ENCODE results near the gene ROR1.

ROR1 gene

DNA sequence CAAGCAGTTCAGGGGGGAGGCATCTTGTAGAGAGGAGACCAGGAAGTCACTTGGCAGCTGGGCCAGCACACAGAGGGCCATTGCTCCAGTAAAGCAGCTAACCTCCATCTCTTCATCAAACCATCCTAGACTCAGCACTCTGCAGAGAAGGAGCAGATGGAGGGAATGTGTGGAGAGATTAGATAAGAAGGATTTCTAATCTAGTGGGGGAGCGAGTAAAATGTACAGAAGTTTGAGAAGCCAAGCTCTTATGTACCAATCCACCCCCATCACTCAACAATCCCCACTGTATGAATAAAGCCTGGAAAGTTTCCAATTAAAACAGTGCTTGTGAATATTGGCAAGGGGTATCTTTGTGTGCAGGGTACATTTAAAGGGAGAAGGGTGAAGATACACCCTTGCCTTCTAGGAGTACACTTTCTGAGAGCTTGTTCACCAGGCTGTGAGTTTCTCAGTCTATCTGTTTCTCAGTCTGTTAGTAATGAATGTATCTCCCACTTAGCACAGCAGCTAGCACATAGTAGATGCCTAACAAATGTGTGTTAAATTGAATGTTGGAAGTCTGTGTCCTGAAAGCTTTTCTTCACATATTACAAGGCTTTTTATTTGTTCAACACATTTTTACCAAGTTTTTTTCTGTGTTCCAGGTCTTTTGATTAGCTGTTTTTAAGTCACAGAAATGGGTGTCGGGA, 286.9 kb downstream of the ROR1 start:
- no peak for DNase-seq (ENCODE audit: low spot score)

DNA sequence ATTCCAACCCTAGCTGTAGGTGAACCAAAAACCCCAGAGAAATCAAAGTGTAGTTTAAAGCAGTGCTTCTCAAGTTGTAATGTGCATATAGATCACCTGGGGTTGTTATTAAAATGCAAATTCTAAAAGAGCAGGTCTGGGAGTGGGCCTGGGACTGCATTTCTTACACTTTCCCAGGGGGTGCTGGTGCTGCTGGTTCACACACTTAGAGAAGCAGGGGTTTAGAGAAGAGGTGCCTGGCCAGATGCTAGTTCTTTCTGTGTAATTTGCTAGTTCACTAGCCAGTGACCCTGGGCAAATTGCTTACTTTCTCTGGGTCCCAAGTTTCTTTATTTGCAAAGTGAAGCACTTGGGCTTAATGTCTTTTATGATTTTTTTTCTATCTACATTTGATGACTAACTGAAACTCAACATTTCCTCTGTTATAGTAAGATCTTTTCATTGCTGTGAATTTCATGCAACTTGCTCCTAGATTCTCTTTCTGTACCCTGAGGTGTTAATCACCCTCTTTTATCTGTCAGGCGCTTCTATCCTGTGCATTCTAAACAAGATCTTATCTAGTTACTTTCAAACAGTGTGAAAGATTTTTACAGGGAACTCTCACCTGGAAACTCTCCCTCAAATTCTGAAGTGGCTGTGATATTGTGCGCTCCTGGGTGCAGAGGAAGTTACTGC, 287.8 kb downstream of the ROR1 start:
- DNase-seq (ENCODE audit: low spot score), result no peak

DNA sequence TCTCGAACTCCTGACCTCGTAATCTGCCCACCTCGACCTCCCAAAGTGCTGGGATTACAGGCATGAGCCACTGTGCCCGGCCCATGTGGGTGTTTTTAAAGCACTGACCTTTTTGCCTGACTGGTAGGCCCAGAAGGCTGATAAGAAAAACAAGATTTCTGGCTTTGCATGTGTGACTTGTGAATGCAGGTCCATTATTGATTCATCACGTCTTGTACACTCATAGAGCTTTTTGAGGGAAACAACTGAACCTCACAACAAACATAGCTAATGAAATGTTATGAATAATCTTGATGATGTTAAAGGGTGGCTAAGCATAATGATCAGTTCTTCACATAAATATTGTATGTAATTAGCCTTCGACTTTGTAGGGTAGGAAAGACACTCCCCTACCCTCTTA, 288.7 kb downstream of the ROR1 start:
- no peak for DNase-seq (ENCODE audit: low spot score)

DNA sequence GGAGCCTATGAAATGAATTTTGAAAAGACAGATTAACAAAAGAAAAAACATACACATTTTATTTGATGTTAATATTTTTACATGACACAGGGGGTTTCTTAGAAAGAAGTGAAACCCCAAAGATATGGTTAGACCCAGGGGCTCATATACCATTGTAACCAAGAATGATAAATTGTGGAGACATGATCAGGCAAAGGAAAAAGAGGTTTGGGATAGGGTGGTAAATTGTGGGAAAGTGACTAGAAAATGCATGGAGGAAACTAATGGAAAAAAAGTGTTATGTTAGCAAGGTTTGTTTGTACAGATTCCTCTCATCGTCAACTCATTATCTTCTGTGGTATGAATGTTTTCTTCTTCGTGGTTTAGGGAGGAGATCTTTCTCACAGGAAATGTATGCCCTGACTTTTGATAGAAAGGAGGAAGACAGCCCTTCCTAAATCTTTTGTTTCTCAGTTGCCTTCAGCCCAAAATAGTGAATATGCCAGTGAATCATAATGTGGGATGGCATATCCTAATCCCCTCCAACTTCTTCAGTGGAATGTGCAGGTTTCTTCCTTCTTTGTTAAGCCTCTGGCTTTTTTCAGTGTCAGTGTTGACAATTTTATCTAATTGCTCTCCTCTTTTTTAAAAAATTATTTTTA, 289.2 kb downstream of the ROR1 start:
- no peak for DNase-seq (ENCODE audit: low spot score)

DNA sequence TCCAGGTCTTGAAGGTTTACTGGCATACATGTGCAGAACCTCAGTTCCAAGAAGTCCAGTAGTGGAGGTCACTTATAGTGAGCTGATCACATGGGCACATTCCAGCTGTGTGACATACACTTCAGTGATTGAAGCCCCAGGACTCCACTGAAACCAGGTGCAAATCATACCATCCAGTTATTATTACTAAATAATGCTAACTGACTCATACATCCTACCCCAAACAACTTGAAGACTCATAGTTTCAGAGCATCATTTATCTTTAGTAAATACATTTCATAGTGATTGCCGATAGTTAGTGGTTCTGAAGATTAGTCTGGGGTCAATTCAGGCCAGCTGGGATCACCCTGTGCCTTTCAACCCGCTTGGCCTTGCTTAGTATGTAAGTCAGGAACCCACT, 291.8 kb downstream of the ROR1 start:
- no peak for DNase-seq (ENCODE audit: low spot score)

DNA sequence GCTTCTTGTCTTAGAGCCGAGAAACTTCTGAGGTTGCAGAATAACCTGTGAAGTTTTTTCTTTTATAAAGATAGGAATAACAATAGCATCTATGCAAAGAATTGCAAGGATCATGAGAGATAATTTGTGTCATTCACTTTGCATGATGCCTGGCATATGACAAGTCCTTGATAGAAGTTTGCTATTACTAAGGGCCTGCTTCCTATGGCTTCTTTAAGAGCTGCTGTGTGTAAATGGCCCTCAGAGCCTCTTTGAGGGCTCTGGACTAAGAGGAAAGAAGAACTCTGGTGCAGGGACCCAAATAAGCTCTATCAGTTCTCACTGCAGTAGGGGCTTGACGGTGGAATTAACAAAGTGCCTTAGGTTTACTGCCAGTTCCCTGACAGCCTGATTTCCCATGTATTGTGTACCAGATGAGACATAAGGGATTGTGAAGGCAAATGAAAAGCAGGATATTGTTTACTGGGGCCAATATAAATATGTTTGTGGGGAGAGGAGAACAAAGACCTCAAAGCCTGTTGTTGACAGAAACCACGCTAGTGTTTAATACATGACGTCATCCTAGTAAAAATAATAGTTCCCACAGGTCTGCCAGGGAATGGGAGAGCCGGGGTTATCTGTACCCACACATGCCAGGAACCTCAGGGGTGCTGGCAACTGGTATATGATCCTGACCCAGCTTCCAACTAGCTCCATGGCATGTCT, 298.4 kb downstream of the ROR1 start:
- DNase-seq (ENCODE audit: low spot score), result peak; percentile 1

DNA sequence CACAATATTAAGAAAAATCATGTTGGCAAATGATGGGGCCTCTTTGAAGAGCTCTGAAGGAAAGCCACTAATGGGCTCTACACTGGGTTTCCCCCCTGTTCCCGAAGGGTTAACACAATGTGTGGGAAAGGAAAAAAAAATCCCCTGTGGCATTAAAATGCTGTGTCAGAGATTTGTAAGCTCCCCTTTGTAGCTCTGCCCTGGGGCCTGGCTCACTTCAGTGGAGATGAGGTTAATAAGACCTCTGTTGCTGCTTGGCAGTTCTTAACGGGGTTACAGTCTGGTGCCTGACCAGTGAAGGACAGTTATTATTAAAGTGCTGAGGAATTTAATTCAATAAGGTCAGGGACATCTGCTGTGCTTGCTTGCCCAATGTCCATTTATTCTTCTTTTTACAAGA, 299.9 kb downstream of the ROR1 start:
- no peak for DNase-seq (ENCODE audit: low spot score)

DNA sequence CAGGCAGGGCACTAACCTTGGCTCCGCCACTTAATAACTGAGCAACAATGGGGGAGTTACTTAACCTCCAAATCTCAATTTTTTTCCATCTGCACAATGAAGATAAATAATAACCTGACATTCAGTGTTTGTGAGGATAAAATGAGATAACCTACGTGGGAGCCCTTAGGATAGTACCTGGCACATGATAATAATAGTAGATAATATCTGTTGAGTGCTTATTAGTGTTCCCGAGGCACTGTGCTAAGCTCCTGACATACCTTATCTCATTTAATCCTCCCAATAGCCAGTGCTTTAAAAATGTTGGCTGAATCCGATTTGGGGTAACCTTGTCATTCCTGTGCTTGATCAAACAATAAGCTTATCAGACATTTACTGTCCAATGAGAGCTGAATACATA, 300.9 kb downstream of the ROR1 start:
- DNase-seq (ENCODE audit: low spot score), result no peak

DNA sequence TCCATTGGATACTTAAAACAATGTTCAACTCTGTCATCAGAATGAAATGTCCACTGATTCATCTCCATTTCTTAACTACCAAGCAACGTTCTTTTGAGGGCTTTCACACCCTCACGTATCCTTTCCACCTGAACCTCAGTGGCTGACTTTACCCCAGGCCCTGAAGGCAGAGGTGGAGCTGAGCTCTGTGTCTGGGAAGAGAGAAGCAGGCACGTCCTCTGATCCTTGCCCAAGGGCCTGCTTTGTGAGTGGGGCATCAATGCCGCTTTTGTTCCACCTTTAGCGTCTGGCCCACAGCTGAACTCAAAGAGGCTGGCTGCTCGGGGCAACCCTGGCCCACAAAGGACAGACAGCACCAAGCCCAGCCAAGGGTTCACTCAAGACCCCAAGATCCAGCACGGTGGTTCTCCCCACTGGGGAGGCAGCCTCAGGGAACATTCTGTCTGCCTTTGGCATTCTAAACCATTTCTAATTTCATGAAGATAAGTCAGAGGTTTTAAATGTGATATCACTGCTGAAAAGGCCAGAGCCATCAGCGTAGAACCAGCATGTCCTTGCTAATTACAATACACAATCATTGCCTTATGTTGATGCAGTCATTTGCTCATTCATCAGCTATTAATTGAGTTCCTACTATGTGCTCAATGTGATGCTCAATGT, 303.6 kb downstream of the ROR1 start:
- DNase-seq (ENCODE audit: low spot score), result no peak

DNA sequence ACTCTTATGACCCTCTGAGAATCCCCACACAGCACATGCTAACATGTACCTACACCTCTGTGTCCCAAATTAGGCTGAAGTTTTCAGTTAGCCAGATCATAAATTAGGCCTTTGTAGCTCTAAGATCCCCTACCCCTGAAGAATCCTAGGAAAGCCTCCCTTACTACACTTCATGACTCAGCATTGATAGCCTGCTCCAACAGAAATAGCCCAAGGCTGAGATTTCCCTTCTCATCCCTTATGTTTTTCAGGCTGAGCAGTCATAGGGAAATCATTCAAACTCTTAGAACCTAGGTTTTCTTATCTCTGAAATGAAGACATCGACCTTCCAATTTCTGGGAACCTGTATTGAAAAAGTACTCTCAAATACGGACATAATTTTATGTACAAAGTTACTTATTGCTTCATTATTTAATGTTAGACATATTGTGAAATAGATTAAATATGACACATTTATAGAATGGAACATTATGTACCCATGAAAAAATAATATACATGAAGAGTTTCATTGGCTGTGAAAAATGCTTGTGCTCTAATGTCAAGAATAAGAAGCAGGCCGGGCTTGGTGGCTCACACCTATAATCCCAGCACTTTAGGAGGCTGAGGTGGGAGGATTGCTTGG, 307.2 kb downstream of the ROR1 start:
- no peak for DNase-seq (ENCODE audit: low spot score)

DNA sequence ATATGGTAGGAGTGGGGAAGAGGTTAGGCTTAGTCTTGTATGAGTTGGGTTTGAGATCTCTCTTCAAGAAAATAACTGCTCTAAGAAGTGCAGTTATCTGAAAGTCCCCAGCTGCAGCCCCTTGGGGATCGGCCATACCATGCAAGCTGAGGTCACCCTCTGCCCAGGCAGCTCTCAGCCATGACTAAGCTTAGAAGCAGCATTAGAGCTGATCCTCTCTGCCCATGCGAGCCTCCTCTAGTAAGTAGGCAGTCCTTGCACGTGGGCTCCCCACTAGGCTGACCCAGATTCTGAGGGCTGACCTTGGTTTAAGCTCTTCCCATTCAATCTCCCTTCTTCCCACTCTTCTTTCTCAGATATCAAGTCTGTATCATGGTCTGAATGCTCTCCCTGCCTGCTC, 308.6 kb downstream of the ROR1 start:
- no peak for DNase-seq (ENCODE audit: low spot score)

DNA sequence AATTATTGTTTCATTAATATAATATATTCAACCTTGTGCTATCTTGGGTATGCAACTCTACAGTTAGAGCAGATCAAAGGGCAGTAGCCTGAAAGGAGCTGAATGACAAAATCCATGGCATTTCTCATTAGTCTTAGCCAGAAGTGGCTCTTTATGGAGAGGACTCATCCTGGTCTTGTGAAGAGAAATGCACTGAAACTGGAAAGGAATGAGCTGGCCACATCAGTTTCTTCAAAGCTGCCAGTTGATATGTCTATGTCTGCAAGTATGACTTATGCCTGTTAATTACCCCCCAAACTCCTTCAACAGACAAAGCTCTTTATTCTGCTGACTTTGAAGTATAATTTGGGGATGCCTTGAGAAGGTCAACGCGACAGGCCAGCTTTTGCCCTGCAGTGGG, 310.6 kb downstream of the ROR1 start:
- no peak for DNase-seq (ENCODE audit: low spot score)

DNA sequence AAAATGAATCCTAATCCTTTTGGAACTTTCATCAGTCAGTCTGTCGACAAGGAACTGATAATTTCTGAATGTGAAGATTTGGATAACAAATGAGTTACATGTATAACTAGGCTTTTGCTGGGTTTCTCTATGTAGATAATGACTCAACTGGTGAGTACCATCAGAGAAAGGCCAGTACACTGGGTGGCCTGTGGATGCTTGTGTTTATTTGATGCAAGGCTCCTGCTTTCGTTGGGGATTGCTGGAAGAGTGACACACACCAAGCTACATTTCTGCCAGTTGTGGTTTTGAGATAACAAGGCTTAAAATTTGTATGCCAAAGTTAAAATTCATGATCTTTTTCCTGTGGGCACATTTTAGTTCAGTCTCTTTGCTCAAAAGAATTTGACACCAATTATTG, 314.0 kb downstream of the ROR1 start:
- no peak for DNase-seq (ENCODE audit: low spot score)

DNA sequence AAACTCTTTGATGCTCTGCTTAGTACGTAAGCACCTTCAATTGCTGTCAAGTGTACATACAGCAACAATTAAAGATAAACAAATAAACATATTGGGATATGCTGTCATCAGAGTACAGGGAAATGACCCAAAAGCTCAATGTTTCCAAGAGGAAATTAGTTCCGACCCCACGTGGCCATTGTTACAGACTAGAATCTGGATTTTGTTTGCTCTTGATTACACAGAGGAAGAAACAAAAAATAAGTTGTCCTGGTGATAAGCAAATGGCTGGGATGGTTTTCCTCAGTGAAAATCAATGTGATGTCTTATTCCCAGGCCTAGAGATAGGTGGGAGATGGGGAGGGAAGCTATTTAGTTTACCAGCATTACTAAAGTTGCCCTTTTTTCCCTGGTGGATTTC, 316.6 kb downstream of the ROR1 start:
- no peak for DNase-seq (ENCODE audit: low spot score)

DNA sequence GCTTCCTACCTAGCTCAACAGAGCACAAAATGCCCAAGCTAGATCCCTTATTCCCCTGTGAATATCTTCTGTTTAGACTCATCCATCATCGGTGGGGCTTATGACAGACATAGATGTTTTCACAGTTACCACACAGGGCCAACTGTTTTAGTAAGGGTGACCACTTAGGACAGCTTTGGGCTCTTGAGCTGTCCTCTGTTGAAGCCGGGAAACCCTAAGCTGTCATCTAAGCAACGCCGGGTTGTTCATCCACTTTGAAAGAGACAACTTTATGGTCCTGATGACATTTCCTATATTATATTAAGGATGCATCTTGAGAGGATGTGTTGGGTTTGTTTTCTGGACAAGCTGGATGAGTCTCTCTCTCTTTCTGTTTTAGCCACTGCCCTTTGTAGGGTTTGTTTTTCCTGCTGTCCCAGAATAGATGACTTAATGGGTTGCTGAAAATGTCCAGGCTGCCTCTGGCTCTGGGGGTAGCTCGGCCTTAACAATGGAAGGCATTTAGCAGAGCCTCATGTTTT, 319.1 kb downstream of the ROR1 start:
- DNase-seq (ENCODE audit: low spot score), result no peak

DNA sequence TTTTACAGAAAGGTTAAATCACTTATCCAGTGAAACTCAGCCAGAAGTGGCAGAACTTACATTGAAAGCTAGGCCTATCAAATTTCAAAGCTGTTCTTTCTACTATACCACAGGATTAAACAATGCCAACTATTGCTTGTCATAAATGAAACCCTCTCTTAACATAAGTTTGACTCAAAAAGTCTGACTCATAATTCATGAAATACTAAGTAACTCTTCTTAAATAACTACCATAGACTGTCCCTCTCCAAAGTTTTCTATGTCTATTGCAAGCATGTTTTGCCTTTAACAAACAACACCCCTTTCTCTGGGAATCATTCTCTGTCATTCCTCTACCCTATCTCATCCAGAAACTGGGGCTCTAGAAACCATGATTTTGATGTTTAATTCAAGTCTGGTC, 320.1 kb downstream of the ROR1 start:
- no peak for DNase-seq (ENCODE audit: low spot score)

DNA sequence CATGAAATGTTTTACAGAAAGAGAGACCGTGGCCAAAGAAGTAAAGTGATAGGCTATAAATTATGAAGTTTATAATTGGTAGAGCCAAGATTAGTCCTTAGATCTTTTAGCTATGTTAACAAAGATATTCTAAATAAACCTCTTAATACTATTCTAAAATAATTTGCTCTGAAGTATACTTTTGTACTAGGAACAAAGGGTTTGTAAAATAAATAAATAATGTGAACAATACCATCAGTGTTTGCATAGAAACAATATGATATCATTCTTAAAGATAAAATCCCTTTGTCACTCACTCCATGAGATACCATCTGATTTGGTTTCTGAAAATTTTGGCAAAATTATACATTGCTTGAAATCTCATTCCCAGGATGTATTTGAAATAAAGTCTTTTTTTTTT, 322.0 kb downstream of the ROR1 start:
- DNase-seq (ENCODE audit: low spot score), result no peak

DNA sequence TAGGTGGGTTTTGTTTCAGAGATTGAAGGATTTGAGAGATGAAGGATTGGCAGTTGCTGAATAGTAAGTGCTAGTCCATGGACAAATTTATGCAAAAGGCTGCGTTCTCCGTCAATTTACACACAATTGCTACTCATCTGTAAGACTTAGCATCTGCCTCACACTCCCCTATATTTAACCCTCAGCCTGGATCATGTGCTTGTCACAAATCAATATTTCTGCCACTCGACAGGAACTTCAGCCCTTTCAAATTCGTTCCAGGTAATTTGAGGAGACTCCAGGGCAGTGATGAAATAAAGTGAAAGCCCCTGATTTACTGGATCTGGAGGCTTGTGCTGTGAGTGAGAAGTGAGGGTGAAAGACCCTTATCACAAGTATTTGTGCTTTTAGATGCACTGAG, 324.0 kb downstream of the ROR1 start:
- DNase-seq (ENCODE audit: low spot score), result no peak

DNA sequence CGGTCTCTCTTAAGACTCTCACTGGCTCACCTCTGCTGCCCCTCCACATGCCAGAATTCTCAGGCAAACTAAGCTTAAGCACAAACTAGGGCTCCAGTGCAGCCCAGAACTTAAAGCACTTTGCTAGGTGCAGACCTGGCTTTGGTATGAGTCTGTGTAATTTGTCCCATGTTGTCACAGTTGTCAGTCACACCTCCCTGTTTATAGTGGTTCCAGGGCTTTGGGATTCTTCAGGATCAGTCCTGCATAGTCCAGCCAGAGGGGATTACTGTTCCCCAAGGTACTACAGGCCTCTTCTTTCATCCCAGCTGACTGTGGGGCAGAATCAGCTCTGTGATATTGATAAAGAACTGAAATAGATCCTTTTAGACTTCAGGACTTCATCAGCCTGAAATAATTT, 324.6 kb downstream of the ROR1 start:
- no peak for DNase-seq (ENCODE audit: low spot score)

DNA sequence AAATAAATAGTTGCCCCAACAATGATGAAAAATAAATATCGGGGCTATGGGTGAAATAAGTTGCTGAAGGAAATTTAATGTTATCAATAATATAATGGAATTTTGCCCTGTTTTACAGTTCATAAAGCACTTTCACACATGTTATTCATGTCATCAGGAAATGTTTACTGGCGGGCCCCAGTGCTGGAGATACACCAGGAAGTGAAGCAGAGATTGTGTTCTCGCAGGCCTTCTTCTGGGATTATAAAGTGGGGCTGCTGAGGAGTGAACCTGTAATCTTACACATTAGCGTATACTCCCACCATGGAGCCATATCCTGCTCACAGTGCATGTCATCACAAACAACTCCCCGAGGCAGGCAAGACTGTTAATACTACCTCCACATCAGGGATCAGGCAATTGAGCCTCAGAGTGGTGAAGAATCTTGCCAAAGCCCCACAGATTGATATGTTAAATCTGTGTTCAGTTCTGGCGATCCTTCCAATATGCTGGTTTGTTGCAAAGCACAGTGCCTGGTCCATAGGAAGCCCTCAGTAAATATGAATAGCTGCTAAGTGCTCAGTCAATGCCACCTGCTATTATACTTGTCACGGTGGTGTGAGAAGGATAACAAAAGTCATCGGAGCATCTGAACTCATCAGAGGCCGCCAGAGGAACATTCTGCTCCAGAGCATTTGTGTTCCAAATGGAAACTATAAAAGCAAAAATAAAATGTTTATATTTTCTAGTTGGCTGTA, 325.2 kb downstream of the ROR1 start:
- DNase-seq (ENCODE audit: low spot score), result no peak

DNA sequence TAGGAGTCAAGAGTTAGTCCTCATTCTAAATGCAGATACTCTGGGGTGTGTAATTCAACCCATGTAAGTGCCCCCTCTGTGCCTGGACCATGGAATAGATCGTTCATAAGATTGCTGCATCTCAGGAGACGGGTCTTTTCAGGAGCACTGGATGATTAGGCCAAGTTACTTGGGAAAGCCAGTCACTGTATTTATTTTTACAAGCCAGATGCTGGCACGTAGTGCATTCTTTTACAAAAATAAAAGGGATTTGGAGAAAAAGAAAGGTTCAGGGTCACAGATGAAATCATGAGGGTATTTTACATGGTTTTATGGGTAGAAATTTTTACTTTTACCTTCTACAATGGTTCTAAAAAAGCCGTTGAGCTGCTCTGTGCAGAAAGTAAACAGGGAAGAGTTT, 327.0 kb downstream of the ROR1 start:
- no peak for DNase-seq (ENCODE audit: low spot score)

Measured in LoVo (cell line).